ENCODE measurements around the gene GCNT2.
"Not testable (repeated sequence)": the region's sequence is repeated elsewhere in the genome, so short reads cannot be mapped to it uniquely, and the experiment has no call there.

The GCNT2 gene

DNA sequence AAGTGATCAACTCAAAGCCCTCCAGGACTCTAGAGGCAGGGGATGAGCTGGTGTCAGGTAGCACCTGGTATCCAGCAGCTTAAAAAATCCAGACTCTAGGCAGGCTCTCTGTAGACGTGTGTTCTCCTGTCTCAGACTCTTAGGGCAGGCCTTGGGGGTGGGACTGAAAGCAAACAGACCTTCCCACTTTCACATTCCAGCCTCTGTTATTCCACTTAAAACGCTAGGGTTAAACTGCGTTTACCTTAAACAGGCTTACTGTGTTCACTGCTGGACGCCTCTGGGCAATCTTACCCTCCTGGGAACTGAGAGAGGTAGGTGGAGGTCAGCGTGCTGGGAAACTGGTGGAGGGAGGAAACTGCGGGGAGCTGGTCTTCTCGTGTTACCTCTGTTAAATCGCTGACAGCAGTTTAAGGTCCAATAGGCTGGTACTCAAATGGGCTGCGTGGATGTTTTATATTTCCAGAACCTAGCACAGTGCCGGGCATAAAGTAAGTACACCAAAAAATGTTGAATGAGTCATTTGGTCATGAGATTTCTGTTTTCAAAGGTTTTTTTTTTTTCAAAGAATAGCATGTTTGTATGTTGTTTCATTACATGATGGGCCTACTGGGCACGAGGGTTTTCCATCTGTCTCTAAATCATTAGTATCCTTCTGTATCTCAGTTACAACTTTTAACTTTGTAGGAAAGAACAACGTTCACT, at the start of gene GCNT2:
TSS of gene GCNT2 (plus strand) at position 248 of the 705 bp plus-strand sequence. CDS start 7,561 bp downstream, outside the sequence.
- H3K4me3 ChIP-seq (ENCODE audit: low read depth, low read length), result no peak within 1 kb of the TSS
- no peak for DNase-seq (ENCODE audit: low read depth)

DNA sequence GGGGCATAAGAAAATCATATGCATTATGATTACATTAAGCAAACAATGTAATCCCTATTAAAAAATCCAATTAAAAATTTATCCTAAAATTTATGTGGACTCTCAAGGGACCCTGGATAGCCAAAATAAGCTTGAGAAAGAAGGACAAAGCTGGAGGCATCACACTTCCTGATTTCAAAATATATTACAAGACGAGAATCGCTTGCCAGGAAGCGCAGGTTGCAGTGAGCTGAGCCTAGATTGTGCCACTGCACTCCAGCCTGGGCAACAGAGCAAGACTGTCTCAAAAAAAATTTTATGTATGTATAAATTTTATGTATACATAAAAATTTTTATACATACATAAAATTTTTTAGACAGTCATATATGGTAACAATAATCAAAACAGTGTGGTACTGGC, 48.5 kb upstream of the GCNT2 start:
- no peak for DNase-seq (ENCODE audit: low read depth)
- H3K4me3 ChIP-seq (ENCODE audit: low read depth, low read length), result no peak overlapping the region

DNA sequence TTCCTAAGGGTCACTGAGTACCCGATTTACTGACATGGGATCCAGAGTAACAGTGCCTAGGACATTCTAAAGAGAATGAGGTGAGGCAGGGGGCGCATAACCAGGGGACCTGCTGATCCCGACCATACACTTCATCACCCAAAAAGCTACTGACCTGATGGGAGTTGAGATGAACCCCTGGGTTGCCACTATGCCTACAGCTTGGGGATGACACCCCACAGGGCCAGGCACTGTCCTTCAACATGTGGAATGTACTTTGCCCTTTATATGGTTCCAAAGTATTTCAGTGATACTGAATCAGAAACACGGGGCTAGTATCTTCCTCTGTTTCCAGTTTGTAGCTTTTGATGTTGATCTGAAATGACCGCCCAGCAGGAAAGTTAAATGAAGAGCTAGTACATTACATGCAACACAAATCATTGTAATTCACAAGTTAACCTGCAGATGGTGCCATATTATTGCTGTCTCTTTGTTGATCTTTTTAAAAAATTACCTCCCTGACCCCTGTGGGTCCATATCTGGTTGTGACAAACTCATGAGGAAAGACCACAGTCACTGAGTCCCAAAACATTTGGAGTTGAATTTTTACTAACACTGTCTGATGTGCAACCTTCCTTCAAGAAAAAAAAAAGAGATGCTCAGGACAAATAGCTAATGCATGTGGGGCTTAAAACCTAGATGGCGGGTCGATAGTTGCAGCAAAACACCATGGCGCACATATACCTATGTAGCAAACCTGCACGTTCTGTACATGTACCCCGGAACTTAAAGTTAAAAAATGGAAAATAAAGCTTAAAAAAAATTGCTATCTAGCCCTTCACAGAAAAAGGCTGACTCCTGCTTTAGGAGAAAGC, 42.7 kb upstream of the GCNT2 start:
- H3K4me3 ChIP-seq (ENCODE audit: low read depth, low read length), result no peak overlapping the region
- no peak for DNase-seq (ENCODE audit: low read depth)

DNA sequence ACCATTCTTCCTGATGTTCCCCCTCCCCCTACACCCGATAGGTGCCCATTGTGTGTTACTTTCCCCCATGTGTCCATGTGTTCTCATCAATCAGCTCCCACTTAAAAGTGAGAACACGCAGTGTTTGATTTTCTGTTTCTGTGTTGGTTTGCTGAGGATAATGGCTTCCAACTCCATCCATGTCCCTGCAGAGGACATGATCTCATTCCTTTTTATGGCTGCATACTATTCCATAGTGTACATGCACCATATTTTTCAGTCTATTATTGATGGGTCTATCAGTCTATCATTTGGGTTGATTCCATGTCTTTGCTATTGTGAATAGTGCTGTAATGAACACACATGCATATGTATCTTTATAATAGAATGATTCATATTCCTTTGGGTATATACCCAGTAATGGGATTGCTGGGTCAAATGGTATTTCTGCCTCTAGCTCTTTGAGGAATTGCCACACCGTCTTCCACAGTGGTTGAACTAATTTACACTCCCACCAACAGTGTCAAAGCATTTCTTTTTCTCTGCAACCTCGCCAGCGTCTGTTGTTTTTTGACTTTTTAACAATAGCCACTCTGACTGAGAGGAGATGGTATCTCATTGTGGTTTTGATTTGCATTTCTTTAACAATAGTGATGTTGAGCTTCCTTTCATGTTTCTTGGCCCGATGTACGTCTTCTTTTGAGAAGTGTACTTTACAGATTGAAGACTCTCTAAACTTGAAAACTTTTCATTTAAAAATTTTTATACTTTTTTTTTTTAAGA, 41.0 kb upstream of the GCNT2 start:
- DNase-seq (ENCODE audit: low read depth), result no peak
- no peak overlapping the region for H3K4me3 ChIP-seq (ENCODE audit: low read depth, low read length)

DNA sequence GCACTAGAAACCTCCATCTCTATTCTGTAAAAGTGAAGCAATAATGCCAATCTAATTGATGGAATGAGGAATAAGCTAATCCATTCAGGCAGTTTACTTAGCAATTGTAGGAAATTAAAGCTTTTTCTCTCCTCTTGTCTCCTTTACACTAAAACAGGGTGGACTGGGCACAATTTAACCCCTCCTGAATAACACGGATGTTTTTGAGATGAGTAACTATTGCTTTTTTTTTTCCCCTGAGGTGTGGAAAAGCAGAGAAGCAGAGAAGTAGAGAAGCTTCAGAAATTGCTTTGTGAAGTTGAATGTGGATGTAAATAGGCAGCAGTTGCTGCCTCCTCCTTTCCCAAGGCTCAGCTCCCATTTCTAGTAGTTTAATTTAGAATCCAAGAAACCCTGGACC, 40.0 kb upstream of the GCNT2 start:
- H3K4me3 ChIP-seq (ENCODE audit: low read depth, low read length), result no peak overlapping the region
- DNase-seq (ENCODE audit: low read depth), result no peak

DNA sequence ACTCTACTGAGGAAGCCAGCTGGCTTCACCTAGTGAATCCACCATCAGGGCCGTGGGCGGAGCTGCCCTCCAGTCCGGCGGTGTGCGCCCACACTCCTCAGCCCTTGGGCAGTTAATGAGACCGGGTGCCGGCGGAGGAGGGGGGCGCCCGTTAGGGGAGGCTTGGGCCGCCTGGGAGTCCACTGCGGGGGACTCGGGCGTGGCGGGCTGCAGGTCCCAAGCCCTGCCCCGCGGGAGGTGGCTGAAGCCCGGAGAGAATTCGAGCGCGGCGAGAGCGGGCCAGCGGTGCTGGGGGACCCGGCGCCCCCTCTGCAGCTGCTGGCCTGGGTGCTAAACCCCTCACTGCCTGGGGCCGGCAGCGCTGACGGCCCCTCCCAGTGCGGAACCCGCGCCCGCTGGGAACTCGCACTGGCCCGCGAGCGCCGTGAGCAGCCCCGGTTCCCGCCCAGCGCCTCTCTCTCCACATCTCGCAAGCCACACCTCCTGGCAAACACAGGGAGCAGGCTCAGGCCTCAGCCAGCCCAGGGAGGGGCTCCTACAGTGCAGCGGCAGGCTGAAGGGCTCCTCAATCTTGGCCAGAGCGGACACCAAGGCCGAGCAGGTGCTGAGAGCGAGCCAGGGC, 38.4 kb upstream of the GCNT2 start:
- no peak overlapping the region for H3K4me3 ChIP-seq (ENCODE audit: low read depth, low read length)
- no peak for DNase-seq (ENCODE audit: low read depth)

DNA sequence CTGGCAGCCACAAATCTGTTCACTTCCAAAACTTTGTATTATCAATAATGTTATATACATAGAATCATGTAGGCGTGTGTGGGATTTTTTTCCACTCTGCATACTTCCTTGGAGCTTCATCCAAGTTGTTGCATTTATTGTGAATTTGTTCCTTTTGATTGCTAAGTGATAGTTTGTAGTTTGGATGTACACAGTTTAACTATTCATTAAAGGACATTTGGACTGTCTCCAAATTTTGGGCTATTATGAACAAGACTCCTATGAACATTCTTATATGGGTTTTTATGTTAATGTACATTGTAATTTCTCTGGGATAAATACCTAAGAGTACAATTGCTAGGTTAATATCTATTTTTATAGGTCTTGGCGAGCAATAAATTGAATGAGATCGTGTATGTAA, 36.2 kb upstream of the GCNT2 start:
- H3K4me3 ChIP-seq (ENCODE audit: low read depth, low read length), result no peak overlapping the region
- no peak for DNase-seq (ENCODE audit: low read depth)

DNA sequence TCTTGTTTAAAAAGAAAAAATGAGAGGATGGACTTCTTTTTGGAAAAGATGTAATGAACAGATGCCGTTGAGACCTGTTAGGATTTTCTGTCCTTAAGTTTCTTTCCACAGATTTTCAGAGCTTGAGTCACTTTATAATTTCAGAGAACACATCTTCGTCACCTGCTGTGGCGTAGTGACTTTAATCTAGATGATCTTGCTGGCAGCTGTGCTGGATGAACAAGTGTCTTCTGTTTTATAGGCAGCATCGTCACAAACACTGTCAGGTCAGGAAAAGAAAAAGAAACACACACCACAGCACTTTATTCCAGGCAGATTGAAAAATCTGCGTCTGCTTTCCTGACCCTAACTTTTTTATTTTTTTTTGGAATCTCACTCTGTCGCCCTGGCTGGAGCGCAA, 35.7 kb upstream of the GCNT2 start:
- DNase-seq (ENCODE audit: low read depth), result no peak
- H3K4me3 ChIP-seq (ENCODE audit: low read depth, low read length), result no peak overlapping the region

DNA sequence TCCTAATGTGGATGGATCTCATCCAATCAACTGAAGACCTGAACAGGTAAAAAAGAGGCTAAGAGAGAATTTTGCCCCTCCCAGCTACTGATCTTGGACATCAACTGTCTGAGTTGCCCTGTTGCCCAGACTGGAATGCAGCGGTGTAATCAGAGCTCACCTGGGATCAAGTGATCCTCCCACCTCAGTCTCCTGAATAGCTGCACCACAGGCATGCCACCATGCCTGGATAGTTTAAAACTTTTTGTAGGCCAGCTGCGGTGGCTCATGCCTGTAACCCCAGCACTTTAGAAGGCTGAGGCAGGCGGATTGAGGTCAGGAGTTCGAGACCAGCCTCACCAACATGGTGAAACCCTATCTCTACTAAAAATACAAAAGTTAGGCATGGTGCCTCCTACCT, 34.9 kb upstream of the GCNT2 start:
- H3K4me3 ChIP-seq (ENCODE audit: low read depth, low read length), result no peak overlapping the region
- DNase-seq (ENCODE audit: low read depth), result no peak

DNA sequence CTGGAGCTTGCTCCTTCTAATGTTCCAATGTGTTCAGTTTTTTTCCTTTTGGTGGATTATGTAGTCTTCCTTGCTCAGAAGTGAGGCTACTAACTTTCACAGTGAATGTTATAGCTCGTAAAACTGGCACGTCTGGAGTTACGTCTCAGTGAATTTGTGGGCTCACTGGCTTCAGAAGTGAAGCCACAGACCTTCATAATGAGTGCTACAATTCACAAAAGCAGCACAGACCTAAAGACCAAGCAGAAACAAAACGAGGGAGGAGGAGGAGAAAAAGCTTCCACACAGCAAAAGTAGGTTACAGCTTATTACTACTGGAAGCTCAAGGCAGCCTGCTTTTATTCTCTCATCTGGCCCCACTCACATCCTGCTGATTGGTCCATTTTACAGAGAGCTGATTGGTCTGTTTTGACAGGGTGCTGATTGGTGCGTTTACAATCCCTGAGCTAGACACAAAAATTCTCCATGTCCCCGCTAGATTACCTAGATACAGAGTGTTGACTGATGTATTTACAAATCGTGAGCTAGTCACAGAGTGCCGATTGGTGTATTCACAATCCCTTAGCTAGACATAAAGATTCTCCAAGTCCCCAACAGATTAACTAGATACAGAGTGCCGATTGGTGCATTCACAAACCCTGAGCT, 34.1 kb upstream of the GCNT2 start:
- DNase-seq (ENCODE audit: low read depth); H3K4me3 ChIP-seq (ENCODE audit: low read depth, low read length): not testable (repeated sequence)

DNA sequence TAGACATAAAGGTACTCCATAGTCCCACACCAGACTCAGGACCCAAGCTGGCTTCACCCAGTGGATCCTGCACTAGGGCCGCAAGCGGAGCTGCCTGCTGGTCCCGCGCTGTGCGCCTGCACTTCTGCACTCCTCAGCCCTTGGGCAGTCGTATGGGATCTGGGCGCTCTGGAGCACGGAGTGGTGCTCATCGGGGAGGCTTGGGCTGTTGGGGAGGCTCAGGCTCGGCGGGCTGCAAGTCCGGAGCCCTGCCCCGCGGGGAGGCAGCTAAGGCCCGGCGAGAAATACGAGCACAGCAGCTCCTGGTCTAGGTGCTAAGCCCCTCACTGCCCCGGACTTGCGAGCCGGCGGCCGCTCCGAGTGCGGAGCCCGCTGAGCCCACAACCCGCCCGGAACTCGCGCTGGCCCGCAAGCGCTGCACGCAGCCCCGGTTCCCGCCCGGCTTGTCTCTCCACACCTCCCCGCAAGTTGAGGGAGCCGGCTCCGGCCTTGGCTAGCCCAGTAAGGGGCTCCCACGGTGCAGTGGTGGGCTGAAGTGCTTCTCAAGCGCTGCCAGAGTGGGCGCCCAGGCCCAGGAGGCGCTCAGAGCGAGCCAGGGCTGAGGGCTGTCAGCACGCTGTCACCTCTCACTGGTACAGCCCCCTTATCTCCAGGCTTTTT, 33.4 kb upstream of the GCNT2 start:
- H3K4me3 ChIP-seq (ENCODE audit: low read depth, low read length), result no peak overlapping the region
- DNase-seq (ENCODE audit: low read depth), result no peak

DNA sequence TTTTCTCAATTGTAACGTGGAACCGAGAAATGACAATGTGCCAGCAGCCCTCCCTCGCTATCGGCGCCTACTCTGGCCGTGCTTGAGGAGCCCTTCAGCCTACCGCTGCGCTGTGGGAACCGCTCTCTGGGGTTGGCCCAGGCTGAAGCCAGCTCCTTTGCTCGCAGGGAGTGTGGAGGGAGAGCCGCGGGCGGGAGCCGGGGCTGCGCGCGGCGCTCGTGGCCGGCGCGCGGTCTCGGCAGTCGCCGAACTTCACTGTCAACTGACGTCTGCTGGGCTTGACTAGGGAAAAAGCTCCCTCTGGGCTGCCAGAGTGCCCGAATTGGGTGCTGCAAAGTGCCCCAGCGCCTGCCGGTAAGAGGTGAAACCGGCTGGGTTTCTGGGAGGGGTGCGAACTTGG, 29.7 kb upstream of the GCNT2 start:
- H3K4me3 ChIP-seq (ENCODE audit: low read depth, low read length), result no peak overlapping the region
- DNase-seq (ENCODE audit: low read depth), result no peak

DNA sequence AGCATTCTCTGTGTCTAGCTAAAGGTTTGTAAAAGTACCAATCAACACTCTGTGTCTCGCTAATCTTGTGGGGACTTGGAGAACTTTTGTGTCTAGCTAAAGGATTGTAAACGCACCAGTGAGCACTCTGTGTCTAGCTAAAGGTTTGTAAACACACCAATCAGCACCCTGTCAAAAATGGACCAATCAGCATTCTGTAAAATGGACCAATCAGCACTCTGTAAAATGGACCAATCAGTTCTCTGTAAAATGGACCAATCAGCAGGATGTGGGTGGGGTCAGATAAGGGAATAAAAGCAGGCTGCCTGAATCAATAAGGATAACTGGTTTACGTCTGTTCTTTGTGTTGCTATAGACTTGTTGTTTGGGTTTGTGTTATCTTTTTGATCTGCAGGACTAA, 29.2 kb upstream of the GCNT2 start:
- not testable (repeated sequence) for H3K4me3 ChIP-seq (ENCODE audit: low read depth, low read length); DNase-seq (ENCODE audit: low read depth)

DNA sequence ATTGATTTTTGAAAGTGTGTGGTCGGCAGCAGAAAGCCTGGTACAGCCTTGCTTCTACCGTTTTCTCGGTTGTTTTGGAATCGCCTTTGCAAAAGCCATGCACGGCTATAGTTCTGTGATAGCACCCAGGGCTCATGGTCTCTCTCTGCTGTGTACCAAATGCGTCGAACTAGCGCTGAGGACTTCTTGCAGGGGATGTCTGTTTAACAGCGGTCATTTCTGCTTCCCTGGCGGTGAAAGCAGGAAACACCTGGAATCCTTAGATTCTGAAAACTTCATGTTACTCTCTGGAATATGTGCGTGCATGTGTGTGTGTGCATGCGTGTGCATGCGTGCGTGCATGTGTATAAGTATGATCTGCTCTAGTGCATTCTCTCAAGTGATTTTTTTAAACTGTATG, 26.1 kb upstream of the GCNT2 start:
- DNase-seq (ENCODE audit: low read depth), result no peak
- H3K4me3 ChIP-seq (ENCODE audit: low read depth, low read length), result no peak overlapping the region

DNA sequence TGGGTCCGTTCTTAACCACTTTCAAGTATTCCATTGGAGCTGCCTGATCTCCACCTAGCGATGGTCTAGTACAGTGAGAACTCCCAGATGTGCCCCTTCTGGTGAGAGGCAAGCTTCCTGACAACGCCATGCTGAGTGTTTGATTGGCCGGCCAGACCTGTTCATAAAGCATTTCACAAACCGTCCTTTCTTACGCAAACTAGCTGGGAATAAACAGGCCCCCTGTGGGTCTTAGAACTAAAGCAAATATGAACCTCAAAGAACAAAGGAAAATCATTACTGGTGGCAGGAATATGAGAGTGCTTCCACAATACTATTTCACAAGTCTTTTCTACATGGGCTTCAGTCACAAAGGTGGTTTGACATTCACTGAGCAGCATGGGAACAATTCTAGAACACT, 15.6 kb upstream of the GCNT2 start:
- no peak for DNase-seq (ENCODE audit: low read depth)
- no peak overlapping the region for H3K4me3 ChIP-seq (ENCODE audit: low read depth, low read length)

DNA sequence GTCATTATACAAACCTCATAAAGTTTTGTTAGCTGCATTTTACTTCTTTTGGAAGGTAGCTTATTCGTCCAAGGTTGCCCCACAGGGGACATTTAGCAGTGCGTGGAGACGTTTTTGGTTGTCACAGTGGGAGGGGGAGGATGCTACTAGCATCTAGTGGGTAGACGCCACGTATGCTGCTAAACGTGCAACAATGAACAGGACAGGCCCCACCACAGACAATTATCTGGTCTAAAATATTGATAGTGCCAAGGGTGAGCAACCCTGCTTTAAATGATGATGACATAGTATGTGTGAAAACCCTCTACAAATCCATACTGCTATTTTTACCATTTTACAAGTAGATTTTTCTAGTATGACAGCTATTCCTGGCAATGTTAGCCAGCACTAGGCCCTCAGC, 13.9 kb upstream of the GCNT2 start:
- no peak overlapping the region for H3K4me3 ChIP-seq (ENCODE audit: low read depth, low read length)
- no peak for DNase-seq (ENCODE audit: low read depth)

DNA sequence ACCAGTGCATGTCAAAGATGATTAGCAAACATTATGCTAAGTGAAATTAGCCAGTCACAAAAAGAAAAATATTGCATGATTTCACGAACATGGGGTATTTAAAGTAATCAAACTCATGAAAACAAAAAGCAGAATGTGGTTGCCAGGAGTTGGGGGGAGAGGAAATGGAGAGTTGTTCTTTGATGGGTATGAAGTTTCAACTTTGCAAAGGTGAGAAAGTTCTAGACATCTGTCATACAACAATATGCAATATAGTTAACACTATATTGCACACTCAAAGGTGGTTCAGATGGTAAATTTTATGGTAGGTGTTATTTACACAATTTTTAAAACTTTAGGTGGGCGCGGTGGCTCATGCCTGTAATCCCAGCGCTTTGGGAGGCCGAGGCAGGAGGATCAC, 13.4 kb upstream of the GCNT2 start:
- H3K4me3 ChIP-seq (ENCODE audit: low read depth, low read length), result no peak overlapping the region
- no peak for DNase-seq (ENCODE audit: low read depth)

DNA sequence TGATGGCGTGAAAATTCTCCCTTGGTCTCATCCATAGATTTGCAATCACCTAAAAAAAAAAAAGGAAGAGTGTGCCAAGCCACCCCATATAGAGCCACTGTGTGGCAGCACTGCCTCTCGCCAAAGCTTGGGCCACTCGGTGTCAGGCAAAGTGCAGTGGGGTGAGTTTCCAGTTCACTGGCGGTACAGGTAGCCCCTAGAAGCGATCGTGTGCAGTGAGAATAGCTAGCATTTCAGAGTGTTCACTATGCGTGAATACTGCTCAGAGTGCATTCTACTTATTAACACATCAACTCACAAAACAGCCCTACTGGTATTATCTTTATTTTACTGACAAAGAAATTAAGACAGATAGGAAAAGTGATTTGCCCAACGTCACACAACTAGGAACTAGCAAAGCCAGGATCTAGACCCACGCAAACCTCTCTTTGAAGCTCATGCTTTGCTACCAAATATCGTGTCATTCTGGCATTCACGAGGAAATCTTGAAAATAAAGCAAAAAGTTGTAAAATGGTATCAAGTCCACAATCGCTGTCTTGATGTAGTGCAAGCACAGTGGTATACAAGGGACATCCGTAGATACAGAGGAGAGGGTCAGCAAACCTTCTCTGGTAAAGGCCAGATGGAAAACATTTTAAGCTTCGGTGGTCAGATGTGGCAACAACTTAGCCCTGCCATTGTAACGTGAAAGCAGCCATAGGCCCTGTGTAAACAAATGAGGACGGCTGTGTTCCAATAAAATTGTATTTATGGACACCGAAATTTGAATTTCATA, 10.4 kb upstream of the GCNT2 start:
- DNase-seq (ENCODE audit: low read depth), result no peak
- no peak overlapping the region for H3K4me3 ChIP-seq (ENCODE audit: low read depth, low read length)
